ENCODE results near the gene BCL2L11. TPM values are rescaled to one million over a fixed set of nuclear protein-coding genes. Genes with fewer than 3 reads are reported as not detected.

BCL2L11 gene
- total RNA-seq, 1 experiment from 2014 or later, result 21.2 TPM

DNA sequence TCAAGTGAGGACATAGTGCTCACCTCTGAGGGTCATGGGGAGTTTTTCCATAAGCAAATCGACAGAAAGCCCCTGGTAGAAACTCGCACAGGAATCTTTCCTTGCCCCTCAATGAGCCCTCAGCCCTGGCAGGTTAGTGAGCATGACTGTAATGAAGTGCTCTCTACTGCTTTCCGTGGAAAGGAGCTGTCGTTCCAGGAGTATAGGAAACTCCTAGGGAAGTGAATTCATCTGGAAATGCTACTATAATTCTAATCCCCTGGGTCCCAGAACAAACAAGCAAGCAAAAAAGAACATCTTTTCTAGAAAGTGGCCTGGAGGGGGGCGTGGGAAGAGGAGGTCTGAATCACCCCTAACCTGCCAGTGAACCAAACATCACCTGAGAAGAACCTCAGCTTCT, 18.1 kb downstream of the BCL2L11 start:
- WGBS (ENCODE audit: extremely low coverage, insufficient read length, low lambda C conversion rate), result no CpG with 5 or more reads among the region's 5 CpGs
- no peak overlapping the region for H2BK15ac ChIP-seq (ENCODE audit: low read depth, low read length)
- H3K79me1 ChIP-seq (ENCODE audit: insufficient read depth, low read depth, low read length, poor library complexity, severe bottlenecking), result no peaks in the 10 kb centered on the region
- no peak overlapping the region for H2BK120ac ChIP-seq (ENCODE audit: low read depth, low read length, poor library complexity, severe bottlenecking)
- no peak for DNase-seq
- no peak overlapping the region for H3K23ac ChIP-seq (ENCODE audit: insufficient read length, low read depth, low read length)
- no peak overlapping the region for H3K4me2 ChIP-seq (ENCODE audit: insufficient read depth, insufficient read length, low read length)
- H3K79me2 ChIP-seq (ENCODE audit: insufficient read depth, low read length), result no peaks in the 10 kb centered on the region; the same call in 1 of the 2 replicates
- H3K27ac Mint-ChIP-seq, result no peak overlapping the region
- H2BK20ac ChIP-seq (ENCODE audit: low read depth, low read length, poor library complexity, severe bottlenecking), result no peak overlapping the region
- H4K5ac ChIP-seq (ENCODE audit: insufficient read length, low read depth, low read length), result no peak overlapping the region
- no peak overlapping the region for H3K56ac ChIP-seq (ENCODE audit: insufficient read length, low read depth, low read length)
- no peak overlapping the region for H4K91ac ChIP-seq (ENCODE audit: insufficient read length, low read depth, low read length)
- TF ChIP-seq, protein P1, sequence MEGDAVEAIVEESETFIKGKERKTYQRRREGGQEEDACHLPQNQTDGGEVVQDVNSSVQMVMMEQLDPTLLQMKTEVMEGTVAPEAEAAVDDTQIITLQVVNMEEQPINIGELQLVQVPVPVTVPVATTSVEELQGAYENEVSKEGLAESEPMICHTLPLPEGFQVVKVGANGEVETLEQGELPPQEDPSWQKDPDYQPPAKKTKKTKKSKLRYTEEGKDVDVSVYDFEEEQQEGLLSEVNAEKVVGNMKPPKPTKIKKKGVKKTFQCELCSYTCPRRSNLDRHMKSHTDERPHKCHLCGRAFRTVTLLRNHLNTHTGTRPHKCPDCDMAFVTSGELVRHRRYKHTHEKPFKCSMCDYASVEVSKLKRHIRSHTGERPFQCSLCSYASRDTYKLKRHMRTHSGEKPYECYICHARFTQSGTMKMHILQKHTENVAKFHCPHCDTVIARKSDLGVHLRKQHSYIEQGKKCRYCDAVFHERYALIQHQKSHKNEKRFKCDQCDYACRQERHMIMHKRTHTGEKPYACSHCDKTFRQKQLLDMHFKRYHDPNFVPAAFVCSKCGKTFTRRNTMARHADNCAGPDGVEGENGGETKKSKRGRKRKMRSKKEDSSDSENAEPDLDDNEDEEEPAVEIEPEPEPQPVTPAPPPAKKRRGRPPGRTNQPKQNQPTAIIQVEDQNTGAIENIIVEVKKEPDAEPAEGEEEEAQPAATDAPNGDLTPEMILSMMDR (conservative IDR thresholded peaks at IDR 0.05), result no peak
- no peak overlapping the region for H2AK5ac ChIP-seq (ENCODE audit: insufficient read length, low read length)
- H3K27ac ChIP-seq (ENCODE audit: insufficient read length, low read depth, low read length), result no peak overlapping the region
- H3K18ac ChIP-seq (ENCODE audit: insufficient read length, low read depth, low read length), result no peak overlapping the region
- no peak overlapping the region for H3K14ac ChIP-seq (ENCODE audit: insufficient read depth, low read length)
- H3K36me3 Mint-ChIP-seq (ENCODE audit: insufficient read depth in 1 of 3, low read depth in 3 of 3), result peaks cover 24 to 66% (median 62%) of the 10 kb centered on the region in 3 experiments
- no peak overlapping the region for H2BK12ac ChIP-seq (ENCODE audit: insufficient read length, low read depth, low read length)
- no peaks in the 10 kb centered on the region for H3K4me1 ChIP-seq (ENCODE audit: insufficient read depth, low read length)
- H3K4me3 Mint-ChIP-seq, result no peak overlapping the region
- no peaks in the 10 kb centered on the region for H3K23me2 ChIP-seq (ENCODE audit: insufficient read length, low read depth, low read length, poor library complexity, severe bottlenecking)
- H2AFZ ChIP-seq (ENCODE audit: low read length), result no peak overlapping the region
- no peak overlapping the region for H3K9ac ChIP-seq (ENCODE audit: extremely low read depth, insufficient read length, low read length)
- H3K9me3 Mint-ChIP-seq, result no peaks in the 10 kb centered on the region
- no peaks in the 10 kb centered on the region for H3K9me3 ChIP-seq (ENCODE audit: control insufficient read depth, low read depth, low read length)
- no peak overlapping the region for H3T11ph ChIP-seq (ENCODE audit: low read length)
- H3K27me3 Mint-ChIP-seq (ENCODE audit: low read depth), result no peaks in the 10 kb centered on the region
- H4K20me1 ChIP-seq (ENCODE audit: control insufficient read depth, insufficient read depth, insufficient read length), result no peaks in the 10 kb centered on the region
- H3K27me3 ChIP-seq (ENCODE audit: insufficient read depth, low read length), result no peaks in the 10 kb centered on the region
- H3K4me1 Mint-ChIP-seq, result peaks cover 11 to 24% of the 10 kb centered on the region in 2 experiments
- no peak overlapping the region for H3K4ac ChIP-seq (ENCODE audit: low read depth, low read length)
- no peak overlapping the region for H4K8ac ChIP-seq (replicated peaks; ENCODE audit: insufficient read length, low read depth, low read length)
- H2BK5ac ChIP-seq (ENCODE audit: insufficient read length, low read length), result no peak overlapping the region

Data from H9 (cell line).